A172 (cell line): ENCODE measurements around the gene HNRNPM. TPM values are rescaled to one million over a fixed set of nuclear protein-coding genes. Genes with fewer than 3 reads are reported as not detected.
"Not testable (repeated sequence)": the region's sequence is repeated elsewhere in the genome, so short reads cannot be mapped to it uniquely, and the experiment has no call there.

Source experiments
- DNase-seq: peaks from one replicate; pipeline ENCODE4 v3.0.0-alpha.2; 2015; ENCODE audit warnings: low spot score
- total RNA-seq: library from RNA; depleted of rRNA; stranded (reverse); fragments of >200 nt; shearing (Covaris generic); gene quantifications from 2 replicates; pipeline ENCODE4 v1.2.3, GENCODE V29; 2014

HNRNPM gene
- total RNA-seq, 1 experiment from 2014 or later = 102 TPM

DNA sequence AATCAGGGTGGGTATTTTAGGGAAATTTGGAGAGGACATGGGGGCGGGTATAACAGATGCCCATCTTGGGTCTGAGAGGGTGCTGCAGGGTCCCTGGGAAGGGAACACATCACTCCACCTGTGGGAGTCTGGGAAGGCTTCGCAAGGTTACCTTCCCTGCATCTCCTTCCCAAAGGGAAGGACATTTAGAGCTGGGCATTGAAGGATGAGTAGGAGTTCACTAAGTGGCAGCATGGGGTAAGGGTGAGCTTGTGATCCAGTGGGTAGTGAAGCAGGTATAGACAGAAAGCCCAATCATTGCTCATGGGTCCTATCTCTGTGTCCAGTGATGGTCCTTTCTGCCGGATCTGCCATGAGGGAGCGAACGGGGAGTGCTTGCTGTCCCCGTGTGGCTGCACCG lies 18.5 kb upstream of the HNRNPM start:
- DNase-seq = no peak

DNA sequence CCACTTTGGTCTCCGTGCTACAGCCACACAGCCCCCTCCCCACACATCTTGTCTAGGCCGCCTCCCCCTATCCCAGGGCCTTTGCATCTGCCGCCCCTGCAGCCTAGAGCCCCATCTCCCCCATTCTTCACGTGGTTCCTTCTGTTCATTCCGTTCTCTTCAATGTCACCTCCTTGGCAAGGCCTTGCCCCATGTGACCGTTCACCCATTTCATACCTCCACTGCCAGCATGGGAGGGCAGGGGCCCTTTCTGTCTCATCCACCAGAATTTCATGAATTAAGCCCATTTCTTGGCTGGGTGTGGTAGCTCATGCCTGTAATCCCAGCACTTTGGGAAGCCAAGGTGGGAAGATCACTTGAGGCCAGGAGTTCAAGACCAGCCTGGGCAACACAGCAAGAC lies 15.7 kb upstream of the HNRNPM start:
- DNase-seq = no peak

- no peak for DNase-seq
Measured at GRCh38 chr19:8429826-8430225, 14.9 kb upstream of the HNRNPM start.

DNA sequence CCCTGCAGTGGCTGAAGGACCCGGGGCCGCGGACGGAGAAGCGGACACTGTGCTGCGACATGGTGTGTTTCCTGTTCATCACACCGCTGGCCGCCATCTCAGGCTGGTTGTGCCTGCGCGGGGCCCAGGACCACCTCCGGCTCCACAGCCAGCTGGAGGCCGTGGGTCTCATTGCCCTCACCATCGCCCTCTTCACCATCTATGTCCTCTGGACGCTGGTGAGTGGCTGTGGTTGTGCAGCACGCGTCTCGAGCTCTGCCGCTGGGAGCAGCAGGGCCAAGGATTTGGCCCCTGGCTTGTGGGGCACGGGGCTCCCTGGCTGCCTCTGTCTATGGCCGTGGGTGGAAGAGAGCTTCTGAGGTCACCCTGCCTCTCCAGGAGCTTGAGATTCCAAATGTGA lies 14.1 kb upstream of the HNRNPM start:
- DNase-seq = no peak

DNA sequence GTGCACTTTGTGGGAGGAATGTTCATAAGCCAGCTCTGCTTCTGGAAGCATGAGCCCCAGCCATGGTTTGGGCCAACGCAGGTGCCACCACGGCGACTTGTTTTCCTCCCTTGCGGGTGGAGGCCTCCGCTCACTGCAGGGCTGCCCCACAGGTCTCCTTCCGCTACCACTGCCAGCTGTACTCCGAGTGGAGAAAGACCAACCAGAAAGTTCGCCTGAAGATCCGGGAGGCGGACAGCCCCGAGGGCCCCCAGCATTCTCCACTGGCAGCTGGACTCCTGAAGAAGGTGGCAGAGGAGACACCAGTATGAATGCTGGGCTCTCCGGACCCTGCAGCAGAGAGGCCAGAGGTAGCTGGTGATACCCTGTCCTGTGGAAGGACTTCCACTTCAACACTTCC lies 6.5 kb upstream of the HNRNPM start:
- no peak for DNase-seq

DNA sequence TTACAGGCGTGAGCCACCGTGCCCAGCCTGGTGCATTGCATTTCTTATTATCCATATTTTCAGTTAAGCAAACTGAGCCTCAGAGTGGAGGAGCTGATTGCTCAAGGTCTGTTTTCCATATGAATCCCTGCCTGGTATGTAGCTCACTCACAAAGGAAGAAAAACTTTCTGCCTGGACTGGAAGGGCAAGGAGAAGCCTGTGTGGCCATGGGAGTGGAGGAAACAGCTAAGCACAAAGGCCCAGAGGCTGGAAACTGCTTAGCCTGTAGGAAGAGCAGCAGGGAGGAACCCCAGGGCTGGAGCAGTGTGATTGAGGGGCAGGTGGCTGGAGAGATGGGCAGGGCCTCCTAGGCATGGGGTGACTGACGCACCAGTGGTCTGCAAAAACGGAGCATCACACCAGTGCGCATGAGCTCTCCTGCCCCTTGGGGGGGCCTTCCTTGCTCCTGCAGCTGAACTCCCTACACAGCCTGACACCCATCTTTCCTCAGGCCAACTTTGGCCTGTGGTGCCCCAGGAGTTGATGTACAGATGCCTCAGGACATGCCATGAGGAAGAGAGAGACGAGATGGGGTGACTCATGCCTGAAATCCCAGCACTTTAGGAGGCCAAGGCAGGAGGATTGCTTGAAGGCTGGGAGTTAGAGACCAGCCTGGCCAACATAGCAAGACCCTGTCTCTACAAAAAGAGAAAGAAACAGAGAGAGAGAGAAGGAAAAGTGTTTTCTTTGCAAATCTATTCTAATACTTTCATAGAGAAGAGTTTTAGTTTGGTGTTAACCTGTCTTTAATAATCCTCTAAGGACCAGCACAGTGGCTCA lies 2.8 kb upstream of the HNRNPM start:
- DNase-seq = no peak

DNA sequence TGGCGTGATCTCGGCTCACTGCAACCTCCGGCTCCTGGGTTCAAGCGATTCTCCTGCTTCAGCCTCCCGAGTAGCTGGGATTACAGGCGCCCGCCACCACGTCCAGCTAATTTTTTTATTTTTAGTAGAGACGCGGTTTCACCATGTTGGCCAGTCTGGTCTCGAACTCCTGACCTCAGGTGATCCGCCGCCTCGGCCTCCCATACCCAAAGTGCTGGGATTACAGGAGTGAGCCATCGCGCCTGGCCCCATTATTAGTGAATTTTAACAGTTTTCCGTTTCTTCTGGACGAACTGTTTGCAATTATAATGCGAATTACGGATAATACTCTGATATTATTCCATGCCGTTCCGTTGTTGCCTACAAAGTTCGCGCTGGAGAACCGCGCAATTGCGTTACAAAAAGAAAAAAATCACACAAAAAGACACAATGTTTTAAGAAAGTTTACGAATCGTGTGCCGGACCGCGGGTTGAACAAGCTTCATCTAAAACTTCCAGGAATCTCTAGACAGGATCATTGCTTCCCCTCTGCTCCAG lies 567 bp upstream of the HNRNPM start:
- DNase-seq = not testable (repeated sequence)

DNA sequence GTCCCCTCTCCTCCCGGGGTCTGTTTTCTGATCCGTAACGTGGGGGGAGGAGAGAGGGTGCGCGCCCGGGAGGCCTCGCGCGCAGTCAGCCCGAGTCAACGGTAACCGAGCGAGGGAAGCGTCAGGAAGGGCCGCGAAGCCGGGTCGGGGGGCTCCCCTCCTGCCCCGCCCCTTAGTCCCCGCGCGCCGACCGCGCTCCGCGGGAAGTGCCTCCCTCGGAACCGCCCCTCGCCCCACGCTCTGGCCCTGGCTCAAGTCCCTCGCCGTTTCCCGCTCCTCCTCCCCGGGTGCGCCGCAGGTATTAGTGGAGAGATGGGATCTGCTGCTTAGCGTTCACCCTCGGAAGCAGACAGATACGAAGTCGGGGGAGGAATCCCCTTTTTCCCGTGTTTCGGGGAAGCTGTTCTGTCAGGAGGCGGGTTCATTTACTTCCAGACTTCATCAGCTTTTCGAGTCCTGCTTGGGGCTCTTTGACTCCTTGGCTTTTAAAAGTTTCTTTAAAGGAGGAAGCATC lies 770 bp downstream of the HNRNPM start:
- DNase-seq = peak; percentile 10

DNA sequence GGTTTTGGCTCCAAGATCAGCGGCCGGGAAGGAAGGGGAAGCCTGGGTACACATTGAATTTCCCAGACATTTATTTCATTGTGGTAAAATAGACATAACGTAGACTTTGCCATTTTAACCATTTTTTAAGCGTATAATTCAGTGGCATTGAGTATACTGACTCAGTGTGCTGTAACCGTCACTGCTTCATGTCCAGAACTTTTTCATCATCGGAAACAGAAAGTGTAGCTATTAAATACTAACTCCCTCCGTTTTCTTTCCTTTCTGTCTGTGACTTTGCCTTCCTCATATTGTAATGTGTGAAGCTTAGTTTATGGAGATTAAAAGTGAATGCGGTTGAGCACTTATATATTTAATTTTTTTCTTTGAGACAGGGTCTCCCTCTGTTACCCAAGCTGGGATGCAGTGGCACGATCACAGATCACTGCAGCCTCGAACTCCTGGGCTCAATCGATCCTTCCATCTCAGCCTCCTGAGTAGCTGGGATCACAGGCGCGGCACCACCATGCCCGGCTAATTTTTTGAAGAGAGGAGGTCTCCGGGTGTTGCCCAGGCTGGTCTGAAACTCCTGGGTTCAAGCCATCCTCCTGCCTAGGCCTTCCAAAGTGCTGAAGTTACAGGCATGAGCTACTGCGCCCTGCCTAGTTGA lies 1.4 kb downstream of the HNRNPM start:
- no peak for DNase-seq

DNA sequence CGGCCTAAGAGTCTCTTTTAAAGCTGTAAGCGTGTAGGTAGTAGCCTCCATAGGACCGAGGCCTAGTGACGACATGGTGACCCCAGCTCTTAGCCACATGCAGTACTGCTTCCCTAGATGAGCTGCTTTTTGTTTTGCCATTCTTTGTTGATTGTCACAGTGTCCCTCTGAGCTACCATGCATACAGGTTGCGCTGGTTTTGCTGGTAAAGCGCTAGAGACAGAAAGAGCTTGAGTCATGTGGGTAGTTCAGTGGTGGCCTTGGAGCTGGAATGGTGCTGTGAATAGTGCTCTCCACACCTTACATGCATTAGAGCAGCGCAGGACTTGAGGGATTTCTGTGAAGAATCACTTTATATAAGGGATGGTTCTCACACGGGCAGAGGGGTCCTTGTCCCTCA lies 5.1 kb downstream of the HNRNPM start:
- no peak for DNase-seq

DNA sequence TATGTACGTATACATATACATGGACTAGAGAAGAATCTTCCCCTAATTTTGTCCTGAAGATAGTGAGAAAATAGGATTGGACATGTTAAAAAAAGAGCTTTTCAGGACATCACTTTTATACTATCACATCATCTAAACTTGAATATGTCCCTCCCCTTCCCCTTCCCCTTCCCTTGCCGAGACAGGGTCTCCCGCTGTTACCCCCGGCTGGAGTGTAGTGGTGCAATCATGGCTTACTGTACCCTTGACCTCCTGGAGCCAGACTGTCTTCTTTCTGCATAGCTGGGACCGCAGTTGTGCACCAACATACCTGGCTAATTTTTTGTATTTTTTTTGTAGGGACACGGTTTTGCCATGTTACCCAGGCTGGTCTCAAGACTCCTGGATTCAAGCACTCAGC lies 6.6 kb downstream of the HNRNPM start:
- no peak for DNase-seq

DNA sequence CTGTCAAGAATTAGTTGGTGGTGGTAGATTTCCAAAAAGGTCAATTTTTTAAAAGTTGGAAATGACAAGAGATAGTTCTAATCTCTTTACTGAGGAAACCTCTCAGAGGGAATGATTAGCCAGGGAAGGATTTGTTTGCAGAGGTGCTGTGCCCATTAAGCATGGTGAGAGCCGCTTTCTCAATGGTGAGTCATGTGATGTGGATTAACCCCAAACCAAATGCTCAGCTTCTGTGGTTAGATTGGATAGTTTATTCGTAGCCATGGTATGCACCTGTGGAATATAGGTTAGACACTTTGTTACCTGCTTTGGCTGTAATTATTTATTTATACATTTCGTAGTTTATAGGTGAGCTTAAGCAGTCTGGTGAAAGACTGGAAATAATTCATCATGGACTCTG lies 7.1 kb downstream of the HNRNPM start:
- peak; percentile 82 for DNase-seq

GRCh38 chr19:8452446-8453123 lies 7.8 kb downstream of the HNRNPM start:
- no peak for DNase-seq

- DNase-seq = no peak
Measured at GRCh38 chr19:8453616-8454015, 8.8 kb downstream of the HNRNPM start.

DNA sequence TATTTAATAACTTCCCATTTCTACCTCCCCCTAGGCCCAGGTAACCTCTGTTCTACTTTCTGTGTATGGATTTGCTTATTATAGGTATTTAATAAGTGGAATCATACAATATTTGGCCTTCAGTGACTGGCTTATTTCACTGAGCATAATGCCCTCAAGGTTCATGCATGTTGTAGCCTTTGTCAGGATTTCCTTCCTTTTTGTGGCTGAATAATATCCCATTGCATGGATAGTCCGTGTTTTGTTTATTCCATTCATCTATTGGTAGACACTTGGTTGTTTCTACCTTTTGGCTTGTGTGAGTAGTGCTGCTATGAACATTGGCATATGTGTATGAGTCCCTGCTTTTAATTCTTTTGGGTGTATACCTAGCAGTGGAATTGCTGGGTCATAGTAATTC lies 9.4 kb downstream of the HNRNPM start:
- no peak for DNase-seq

- DNase-seq = no peak
Measured at GRCh38 chr19:8455018-8455417, 10.2 kb downstream of the HNRNPM start.

- DNase-seq = no peak
Measured at GRCh38 chr19:8456064-8456463, 11.3 kb downstream of the HNRNPM start.

- no peak for DNase-seq
Measured at GRCh38 chr19:8457209-8457608, 12.4 kb downstream of the HNRNPM start.

DNA sequence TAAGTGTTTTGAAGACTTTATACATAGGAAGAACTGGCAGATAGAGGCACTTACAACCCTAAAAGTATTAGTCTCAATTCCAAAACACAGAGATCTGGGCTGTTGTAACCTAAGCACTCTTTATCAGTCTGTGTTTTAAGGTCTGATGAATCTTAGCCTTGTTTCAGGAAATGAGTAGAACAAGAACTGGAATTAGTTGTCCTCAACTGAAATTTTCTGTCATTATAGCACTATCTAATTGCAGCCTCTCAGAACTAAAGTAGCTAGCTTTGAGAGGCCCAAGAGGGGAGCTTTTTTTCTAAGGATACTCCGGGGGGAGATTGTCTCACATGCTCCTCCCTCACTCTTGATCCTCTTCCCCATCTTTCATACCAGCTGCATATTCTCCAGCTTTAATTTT lies 13.1 kb downstream of the HNRNPM start:
- DNase-seq = no peak

- no peak for DNase-seq
Measured at GRCh38 chr19:8458380-8458779, 13.6 kb downstream of the HNRNPM start.

- no peak for DNase-seq
Measured at GRCh38 chr19:8459095-8459494, 14.3 kb downstream of the HNRNPM start.

- peak; percentile 63 for DNase-seq
Measured at GRCh38 chr19:8459520-8460270, 14.9 kb downstream of the HNRNPM start.
